K562 (cell line): ENCODE data around the gene MCEMP1. TPM values are rescaled to one million over a fixed set of nuclear protein-coding genes. Genes with fewer than 3 reads are reported as not detected.

Experiments
- ATAC-seq: fragments of 200-7000 bp; cut with Tn5 transposase; 3 replicates; pipeline ENCODE4 v1.9.1; 2020; ENCODE audit warnings: moderate library complexity
- BruUV-seq: library from RNA; stranded (reverse); fragments of 400-500 nt; replicated peaks from 2 replicates; lab custom pipeline; 2021; lab: Mats Ljungman, UMichigan
- CTCF ChIA-PET: fragments of 300-600 bp; formaldehyde crosslinking; extraction: SDS; loops from one replicate; lab custom pipeline; 2021; ENCODE audit warnings: low intra/inter-chr PET ratio; lab: Yijun Ruan, JAX
- POLR2A ChIA-PET: fragments of 300-600, 350-650 bp; sonication (Branson Sonifier 250); formaldehyde crosslinking; extraction: SDS; loops from one replicate; lab custom pipeline; 2021; ENCODE audit warnings: antibody characterized with exemption, inconsistent platforms; lab: Yijun Ruan, JAX
- DNase-seq, 4 experiments: peaks; one replicate each; pipeline versions ENCODE4 v3.0.0 to v3.0.0-alpha.2; 2011 to 2018; ENCODE audit warnings: low spot score in 3 of 4, mixed read lengths in 3 of 4; ENCODE audit errors: extremely low read depth in 1 of 4
- FAIRE-seq: peaks from 2 replicates; lab custom pipeline; 2011; peaks lifted over from hg19 to GRCh38; lab: Jason Lieb, UNC
- H2AFZ ChIP-seq: 2 replicates; pipeline ENCODE4 v1.6.0; 2011; ENCODE audit warnings: low read depth, low read length, control low read depth, inconsistent platforms
- H3K27ac ChIP-seq: fragments of 200-600 bp; 3 replicates; pipeline ENCODE4 v1.8.0; 2011; ENCODE audit warnings: low read depth, mild to moderate bottlenecking, control low read depth, inconsistent platforms, low read length, moderate library complexity, mixed read lengths; ENCODE audit errors: extremely low read depth
- H3K27me3 ChIP-seq, 2 experiments: fragments of 300-600 bp in 1 of 2; 2 replicates in 1 of 2; 3 replicates in 1 of 2; pipeline versions ENCODE4 v1.6.0 to v1.8.0; 2011; ENCODE audit warnings: inconsistent platforms in 2 of 2, low read length in 2 of 2, mild to moderate bottlenecking in 1 of 2, mixed read lengths in 1 of 2, moderate library complexity in 1 of 2; ENCODE audit not compliant: control insufficient read depth in 2 of 2, insufficient read depth in 2 of 2
- H3K36me3 ChIP-seq: fragments of 300-600 bp; 3 replicates; pipeline ENCODE4 v1.8.0; 2011; ENCODE audit warnings: mild to moderate bottlenecking, low read length, inconsistent platforms; ENCODE audit not compliant: control insufficient read depth, insufficient read depth
- H3K4me1 ChIP-seq, 2 experiments: fragments of 200-600 bp in 1 of 2; replicated peaks in 1 of 2; 2 replicates in 1 of 2; 3 replicates in 1 of 2; pipeline versions ENCODE4 v1.5.1 to v1.8.0; 2011; ENCODE audit warnings: inconsistent platforms in 2 of 2, low read length in 2 of 2, mild to moderate bottlenecking in 1 of 2, mixed read lengths in 1 of 2, moderate library complexity in 1 of 2; ENCODE audit not compliant: control insufficient read depth in 2 of 2, insufficient read depth in 2 of 2
- H3K4me2 ChIP-seq: 2 replicates; pipeline ENCODE4 v1.6.1; 2011; ENCODE audit warnings: low read length, control low read depth, inconsistent platforms, mixed read lengths; ENCODE audit not compliant: insufficient read depth
- H3K4me3 ChIP-seq: fragments of 200-600 bp; sonication (generic), shearing (Covaris generic); 2 replicates; pipeline ENCODE4 v1.5.1; 2016; ENCODE audit warnings: control low read depth, inconsistent platforms
- H3K79me2 ChIP-seq: fragments of 200-600 bp; 3 replicates; pipeline ENCODE4 v1.8.0; 2011; ENCODE audit warnings: low read length, inconsistent platforms; ENCODE audit not compliant: control insufficient read depth, insufficient read depth
- H3K9ac ChIP-seq, 2 experiments: 2 replicates each; pipeline versions ENCODE4 v1.6.0 to v1.6.1; 2011; ENCODE audit warnings: low read depth in 2 of 2, low read length in 2 of 2, control low read depth in 1 of 2, inconsistent platforms in 1 of 2, mild to moderate bottlenecking in 1 of 2, mixed read lengths in 1 of 2; ENCODE audit not compliant: insufficient read depth in 1 of 2
- H3K9me1 ChIP-seq: one replicate; pipeline ENCODE4 v1.6.0; 2011; ENCODE audit warnings: inconsistent platforms, mild to moderate bottlenecking, low read length, moderate library complexity; ENCODE audit not compliant: control insufficient read depth, insufficient read depth
- H3K9me3 ChIP-seq: replicated peaks from 2 replicates; pipeline ENCODE4 v1.5.1; 2011; ENCODE audit warnings: low read depth, low read length, inconsistent platforms; ENCODE audit not compliant: control insufficient read depth, insufficient read depth
- H4K20me1 ChIP-seq: replicated peaks from 2 replicates; pipeline ENCODE4 v1.6.1; 2011; ENCODE audit warnings: low read length, inconsistent platforms, mixed read lengths; ENCODE audit not compliant: control insufficient read depth, insufficient read depth
- HNRNPK ChIP-seq: fragments of 200-400 bp; formaldehyde crosslinking; IDR thresholded peaks from one replicate; pipeline ENCODE4 v1.6.1; 2018; ENCODE audit warnings: mild to moderate bottlenecking, low read depth, low read length; ENCODE audit not compliant: poor library complexity, severe bottlenecking
- POLR2A ChIP-seq: fragments of 450-650 bp; conservative IDR thresholded peaks from 2 replicates; pipeline ENCODE4 v1.6.1; 2016
- POLR2G ChIP-seq: fragments of 200-400 bp; formaldehyde crosslinking; IDR thresholded peaks from 2 replicates; pipeline ENCODE4 v1.6.1; 2017; ENCODE audit warnings: low read depth, mild to moderate bottlenecking, antibody characterized with exemption, low read length, moderate library complexity
- RBFOX2 ChIP-seq: fragments of 200-400 bp; formaldehyde crosslinking; IDR thresholded peaks from 2 replicates; pipeline ENCODE4 v1.6.1; 2017; ENCODE audit warnings: low read depth, mild to moderate bottlenecking, low read length, moderate library complexity
- SIX5 ChIP-seq, 2 experiments: IDR thresholded peaks; 2 replicates each; pipeline ENCODE4 v1.6.1; 2011; ENCODE audit warnings: low read length in 2 of 2, borderline replicate concordance in 1 of 2, low read depth in 1 of 2, mild to moderate bottlenecking in 1 of 2, moderate library complexity in 1 of 2; ENCODE audit not compliant: insufficient read depth in 1 of 2
- ZSCAN29 ChIP-seq: fragments of 450-650 bp; IDR thresholded peaks from 2 replicates; pipeline ENCODE4 v1.6.1; 2017
- WGBS: fragments of 100-300 bp; shearing (Covaris generic); methylation state at CpG from one replicate; pipeline ENCODE4 v1.1.6; 2016; ENCODE audit warnings: low coverage, mixed read lengths; ENCODE audit not compliant: insufficient coverage; ENCODE audit errors: missing lambda C conversion rate; 5-methylcytosine and 5-hydroxymethylcytosine counted together
- in situ Hi-C: fragments of 300-500 bp; cut with MboI; formaldehyde crosslinking; loops from 4 replicates; pipeline ENCODE4 v1.15.0; 2018; ENCODE audit warnings: inconsistent platforms, mixed read lengths
- intact Hi-C: fragments of 100-400 bp; cut with micrococcal nuclease; formaldehyde crosslinking; loops from 2 replicates; pipeline ENCODE4 v1.14.2; 2022
- polyA plus RNA-seq, 8 experiments: library from polyadenylated mRNA; depleted of rRNA in 4 of 8; stranded (reverse) in 5 of 8; unstranded in 3 of 8; fragments of >200 nt; fragmentation: Nextera tagmentation in 2 of 8; fragmentation: Illumina TruSeq in 1 of 8; extraction: Ambion mirVana in 2 of 8; extraction: Trizol in 1 of 8; gene quantifications; 2 replicates each; pipeline versions ENCODE4 v1.2.1 to v1.2.3, GENCODE V29; 2011 to 2014; ENCODE audit warnings: inconsistent platforms in 1 of 8, missing spikeins in 1 of 8
- total RNA-seq, 7 experiments: library from RNA; depleted of rRNA in 6 of 7; stranded (reverse); fragments of >200 nt in 6 of 7; fragmentation: Illumina TruSeq in 2 of 7; extraction: Trizol in 2 of 7; gene quantifications; 2 replicates each; pipeline versions ENCODE4 v1.2.1 to v1.2.3, GENCODE V29; 2011 to 2021; ENCODE audit warnings: low replicate concordance in 1 of 7

The MCEMP1 gene
- total and polyA plus RNA-seq, 9 of the 15 experiments (the other 6 are each of a cell fraction or from before 2014, with no cell fraction given), result 0.11 to 1.8 (median 0.51) TPM

- WGBS, result 97% methylated on average over 10 of the region's 20 CpGs
- peaks cover 0 to 61% of the 10 kb centered on the region in 2 experiments; a peak in 4 of 5 replicates for H3K4me1 ChIP-seq
- BruUV-seq, result no TSS peak
- intact Hi-C loops (no loop called here), in situ Hi-C loops (no loop called here)
- no peak overlapping the region for H3K9ac ChIP-seq
- TF ChIP-seq RBFOX2, result peak; percentile 19; the same call in 1 of the 2 replicates
- TF ChIP-seq ZSCAN29, result no peak
- TF ChIP-seq POLR2G, result peak; percentile 37; the same call in 1 of the 2 replicates
- H3K9me1 ChIP-seq, result no peaks in the 10 kb centered on the region
- POLR2A ChIA-PET, result interaction anchor here (1.2 to 2.0 kb wide), 2 partner anchors 10 to 15 kb away, joined by 5 to 8 read pairs; partner anchors contain the start of genes PET100 and XAB2
- H3K27ac ChIP-seq, result no peak overlapping the region
- no peak for ATAC-seq
- no peak overlapping the region for H3K4me3 ChIP-seq
- peaks cover 11% of the 10 kb centered on the region for H3K79me2 ChIP-seq
- H4K20me1 ChIP-seq, result peaks cover 15% of the 10 kb centered on the region
- no peak for FAIRE-seq
- H3K4me2 ChIP-seq, result no peak overlapping the region
- H3K27me3 ChIP-seq, result no peaks in the 10 kb centered on the region; a peak in 1 of 5 replicates
- CTCF ChIA-PET, result no interaction called here
- H2AFZ ChIP-seq, result no peak overlapping the region
- H3K36me3 ChIP-seq, result peaks cover 64% of the 10 kb centered on the region; the same call in 2 of the 3 replicates
- DNase-seq, result no peak
- peaks cover 6% of the 10 kb centered on the region; the same call in 1 of the 2 replicates for H3K9me3 ChIP-seq
These were observed 32.4 kb upstream of the MCEMP1 start for GRCh38 chr19:7644550-7644877.

GRCh38 chr19:7645163-7645562 lies 31.7 kb upstream of the MCEMP1 start:
- H3K9me3 ChIP-seq, result peaks cover under 1% of the 10 kb centered on the region; the same call in 1 of the 2 replicates
- intact Hi-C loops, result no loop called here
- ChIA-PET POLR2A (interaction anchor here (2.0 kb wide), 1 partner anchor 10 kb away, joined by 8 read pairs; no protein-coding TSS in a partner anchor), CTCF (no interaction called here)
- H3K27me3 ChIP-seq, result no peaks in the 10 kb centered on the region; a peak in 1 of 5 replicates
- H3K9me1 ChIP-seq, result no peaks in the 10 kb centered on the region
- no peak overlapping the region for H3K27ac ChIP-seq
- peaks cover 0 to 61% of the 10 kb centered on the region in 2 experiments; a peak in 4 of 5 replicates for H3K4me1 ChIP-seq
- no TSS peak for BruUV-seq
- no peak for TF ChIP-seq HNRNPK
- peak; percentile 62 for TF ChIP-seq RBFOX2
- peak; percentile 62 for TF ChIP-seq POLR2G
- peak; percentile 14; the same call in 1 of the 2 replicates for TF ChIP-seq POLR2A
- TF ChIP-seq SIX5 (IDR thresholded peaks at IDR 0.05; ENCODE audit: borderline replicate concordance in 1 of 2, insufficient read depth in 1 of 2, low read depth in 1 of 2, low read length in 2 of 2), result no peak
- H3K4me3 ChIP-seq, result no peak overlapping the region
- in situ Hi-C loops, result no loop called here
- H4K20me1 ChIP-seq, result peaks cover 10% of the 10 kb centered on the region
- WGBS, result 94% methylated on average over 12 of the region's 14 CpGs
- ATAC-seq, result no peak
- DNase-seq, result no peak
- H3K79me2 ChIP-seq, result peaks cover 4% of the 10 kb centered on the region; the same call in 2 of the 3 replicates
- no peak overlapping the region for H3K9ac ChIP-seq
- peaks cover 57% of the 10 kb centered on the region; the same call in 2 of the 3 replicates for H3K36me3 ChIP-seq
- no peak overlapping the region for H2AFZ ChIP-seq
- FAIRE-seq, result no peak
- H3K4me2 ChIP-seq, result no peak overlapping the region
